D721Med (cell line): ENCODE results near the gene RASGRP2.

ENCODE experiments used
- DNase-seq: peaks from one replicate; pipeline ENCODE4 v3.0.0; 2011; ENCODE audit warnings: low spot score; ENCODE audit not compliant: insufficient read length
- FAIRE-seq: peaks from 2 replicates; lab custom pipeline; 2011; peaks lifted over from hg19 to GRCh38; lab: Jason Lieb, UNC
- TF ChIP-seq, protein P1 (sequence below): IDR thresholded peaks from 2 replicates; pipeline ENCODE4 v1.5.1; 2012; ENCODE audit warnings: mild to moderate bottlenecking, control low read depth; ENCODE audit not compliant: insufficient read depth; ENCODE audit errors: missing control alignments

The RASGRP2 gene

GRCh38 chr11:64720640-64721358 lies 23.1 kb downstream of the RASGRP2 start:
- FAIRE-seq (no peak), DNase-seq (no peak)
- TF ChIP-seq, protein P1, sequence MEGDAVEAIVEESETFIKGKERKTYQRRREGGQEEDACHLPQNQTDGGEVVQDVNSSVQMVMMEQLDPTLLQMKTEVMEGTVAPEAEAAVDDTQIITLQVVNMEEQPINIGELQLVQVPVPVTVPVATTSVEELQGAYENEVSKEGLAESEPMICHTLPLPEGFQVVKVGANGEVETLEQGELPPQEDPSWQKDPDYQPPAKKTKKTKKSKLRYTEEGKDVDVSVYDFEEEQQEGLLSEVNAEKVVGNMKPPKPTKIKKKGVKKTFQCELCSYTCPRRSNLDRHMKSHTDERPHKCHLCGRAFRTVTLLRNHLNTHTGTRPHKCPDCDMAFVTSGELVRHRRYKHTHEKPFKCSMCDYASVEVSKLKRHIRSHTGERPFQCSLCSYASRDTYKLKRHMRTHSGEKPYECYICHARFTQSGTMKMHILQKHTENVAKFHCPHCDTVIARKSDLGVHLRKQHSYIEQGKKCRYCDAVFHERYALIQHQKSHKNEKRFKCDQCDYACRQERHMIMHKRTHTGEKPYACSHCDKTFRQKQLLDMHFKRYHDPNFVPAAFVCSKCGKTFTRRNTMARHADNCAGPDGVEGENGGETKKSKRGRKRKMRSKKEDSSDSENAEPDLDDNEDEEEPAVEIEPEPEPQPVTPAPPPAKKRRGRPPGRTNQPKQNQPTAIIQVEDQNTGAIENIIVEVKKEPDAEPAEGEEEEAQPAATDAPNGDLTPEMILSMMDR, result no peak

GRCh38 chr11:64720167-64720566 lies 23.8 kb downstream of the RASGRP2 start:
- FAIRE-seq, result no peak
- TF ChIP-seq, protein P1, result no peak
- no peak for DNase-seq

DNA sequence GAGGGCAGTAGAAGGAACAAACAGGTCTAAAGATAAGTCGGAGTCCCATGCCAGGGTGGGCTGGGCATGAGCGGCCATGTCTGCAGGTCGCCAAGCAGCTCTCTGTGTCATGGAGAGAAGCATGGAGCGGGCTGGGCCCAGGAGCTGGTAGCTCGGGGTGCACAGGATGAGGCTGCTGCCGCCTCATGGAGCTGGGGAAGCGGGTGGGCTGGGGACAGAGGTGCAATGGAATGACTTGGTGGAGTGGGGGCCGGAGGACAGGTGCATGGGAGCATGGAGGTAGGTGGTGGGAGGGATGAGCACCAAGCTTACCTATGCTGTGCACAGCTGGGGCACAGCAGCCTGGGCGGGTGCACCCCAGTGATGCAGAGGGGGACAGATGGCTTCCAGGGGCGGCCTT lies 24.5 kb downstream of the RASGRP2 start:
- TF ChIP-seq, protein P1, result no peak
- FAIRE-seq (no peak), DNase-seq (no peak)

DNA sequence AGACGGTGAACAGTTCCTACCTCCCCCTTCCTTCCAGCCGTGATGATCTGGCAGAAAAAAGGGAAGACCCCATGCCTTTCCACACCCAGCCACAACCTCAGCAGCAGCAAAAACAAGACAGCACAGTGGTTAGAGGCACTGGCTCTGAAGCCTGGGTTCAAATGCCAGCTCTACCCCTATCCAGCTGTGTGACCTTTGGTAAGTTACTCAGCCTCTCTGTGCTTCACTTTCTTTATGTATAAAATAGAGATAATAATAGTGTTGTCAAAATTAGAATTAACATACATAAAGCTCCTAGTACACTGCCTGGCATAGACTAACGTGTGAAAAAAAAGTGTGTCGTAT lies 25.2 kb downstream of the RASGRP2 start:
- FAIRE-seq (no peak), DNase-seq (no peak)
- TF ChIP-seq, protein P1, result no peak

DNA sequence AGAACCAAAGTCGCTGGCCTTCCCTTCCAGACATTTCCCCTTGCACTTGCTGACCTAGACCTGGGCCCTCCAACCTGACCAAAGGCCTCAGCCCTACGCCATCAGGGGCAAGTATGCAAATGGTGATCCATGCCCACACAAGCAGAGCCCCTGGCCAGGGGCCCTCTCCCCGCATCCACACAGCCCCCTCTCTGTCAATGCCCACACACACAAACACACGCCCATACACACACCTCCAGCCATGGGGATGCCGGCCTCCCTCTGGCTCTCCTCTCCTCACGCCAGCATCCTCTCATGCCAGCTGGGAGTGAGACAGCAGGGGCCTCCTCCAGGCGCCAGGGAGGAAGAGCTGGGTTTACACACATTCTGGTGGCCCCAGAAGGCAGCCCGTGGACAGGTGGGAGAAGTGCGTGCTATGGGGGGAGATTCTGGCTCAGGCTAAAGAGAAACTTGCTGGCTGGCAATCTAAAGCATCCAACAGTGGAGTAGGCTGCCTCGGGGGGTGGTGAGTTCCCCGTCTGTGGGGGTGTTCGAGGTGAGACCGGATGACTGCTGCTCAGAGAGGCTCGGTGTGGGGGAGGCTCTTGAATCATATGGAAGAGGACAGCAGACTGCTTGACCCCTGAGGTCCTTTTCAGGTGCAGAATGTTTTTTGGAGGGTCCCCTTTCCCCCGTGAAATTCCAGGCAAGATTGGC lies 25.7 kb downstream of the RASGRP2 start:
- no peak for DNase-seq
- TF ChIP-seq, protein P1, result no peak
- FAIRE-seq, result no peak

GRCh38 chr11:64717268-64717578 lies 26.7 kb downstream of the RASGRP2 start:
- no peak for FAIRE-seq
- TF ChIP-seq, protein P1, result no peak

More at GRCh38 chr11:64717268-64717578, 26.7 kb downstream of the RASGRP2 start:
- DNase-seq, result no peak
